Karpas-422 (cell line): Measurements from ENCODE around the gene COL5A3. TPM values are rescaled to one million over a fixed set of nuclear protein-coding genes. Genes with fewer than 3 reads are reported as not detected.
A peak's percentile ranks its signal among the peaks of the same experiment; 100 is the strongest.

Source experiments
- DNase-seq: peaks from one replicate; pipeline ENCODE4 v3.0.0-alpha.2; 2015
- H2AFZ ChIP-seq: fragments of 200-600 bp; sonication (generic); 2 replicates; pipeline ENCODE4 v1.6.1; 2014; ENCODE audit warnings: antibody characterized with exemption, low read length, mixed read lengths
- H3K27ac ChIP-seq: fragments of 200-600 bp; sonication (generic); 2 replicates; pipeline ENCODE4 v1.5.1; 2014; ENCODE audit warnings: mild to moderate bottlenecking, low read length, moderate library complexity
- H3K27me3 ChIP-seq: fragments of 200-600 bp; sonication (generic); 2 replicates; pipeline ENCODE4 v1.6.1; 2014; ENCODE audit warnings: low read length, mixed read lengths
- H3K36me3 ChIP-seq: fragments of 200-600 bp; sonication (generic); 2 replicates; pipeline ENCODE4 v1.6.1; 2014; ENCODE audit warnings: low read length, mixed read lengths; ENCODE audit not compliant: insufficient read depth
- H3K4me1 ChIP-seq: fragments of 200-600 bp; sonication (generic); 2 replicates; pipeline ENCODE4 v1.6.1; 2014; ENCODE audit warnings: mild to moderate bottlenecking, low read length, mixed read lengths
- H3K4me2 ChIP-seq: fragments of 200-600 bp; sonication (generic); 2 replicates; pipeline ENCODE4 v1.6.1; 2014; ENCODE audit warnings: low read length, low read depth, mild to moderate bottlenecking; ENCODE audit not compliant: poor library complexity, severe bottlenecking
- H3K4me3 ChIP-seq: fragments of 200-600 bp; sonication (generic); 2 replicates; pipeline ENCODE4 v1.5.1; 2014; ENCODE audit warnings: mild to moderate bottlenecking, antibody characterized with exemption, low read length, mixed read lengths
- H3K79me2 ChIP-seq: fragments of 200-600 bp; sonication (generic); 2 replicates; pipeline ENCODE4 v1.6.1; 2014; ENCODE audit warnings: mild to moderate bottlenecking, low read length, mixed read lengths
- H3K9ac ChIP-seq: fragments of 200-600 bp; sonication (generic); 2 replicates; pipeline ENCODE4 v1.6.0; 2014; ENCODE audit warnings: low read length
- H3K9me2 ChIP-seq: fragments of 200-600 bp; sonication (generic), shearing (Covaris generic); replicated peaks from 2 replicates; pipeline ENCODE4 v1.6.0; 2014; ENCODE audit warnings: mild to moderate bottlenecking, low read length, moderate library complexity; ENCODE audit not compliant: insufficient read depth
- H3K9me3 ChIP-seq: fragments of 300-700, 200-600 bp; sonication (generic); 2 replicates; pipeline ENCODE4 v1.6.1; 2014; ENCODE audit warnings: low read length, mixed read lengths
- H4K20me1 ChIP-seq: fragments of 200-600 bp; sonication (generic); 2 replicates; pipeline ENCODE4 v1.6.1; 2014; ENCODE audit warnings: mild to moderate bottlenecking, antibody characterized with exemption, low read length, low read depth; ENCODE audit not compliant: insufficient read depth
- total RNA-seq: library from RNA; depleted of rRNA; stranded (reverse); fragments of >200 nt; shearing (Covaris generic); gene quantifications from 2 replicates; pipeline ENCODE4 v1.2.3, GENCODE V29; 2014; ENCODE audit warnings: low replicate concordance

COL5A3 gene
- total RNA-seq, 1 experiment from 2014 or later: not detected

DNA sequence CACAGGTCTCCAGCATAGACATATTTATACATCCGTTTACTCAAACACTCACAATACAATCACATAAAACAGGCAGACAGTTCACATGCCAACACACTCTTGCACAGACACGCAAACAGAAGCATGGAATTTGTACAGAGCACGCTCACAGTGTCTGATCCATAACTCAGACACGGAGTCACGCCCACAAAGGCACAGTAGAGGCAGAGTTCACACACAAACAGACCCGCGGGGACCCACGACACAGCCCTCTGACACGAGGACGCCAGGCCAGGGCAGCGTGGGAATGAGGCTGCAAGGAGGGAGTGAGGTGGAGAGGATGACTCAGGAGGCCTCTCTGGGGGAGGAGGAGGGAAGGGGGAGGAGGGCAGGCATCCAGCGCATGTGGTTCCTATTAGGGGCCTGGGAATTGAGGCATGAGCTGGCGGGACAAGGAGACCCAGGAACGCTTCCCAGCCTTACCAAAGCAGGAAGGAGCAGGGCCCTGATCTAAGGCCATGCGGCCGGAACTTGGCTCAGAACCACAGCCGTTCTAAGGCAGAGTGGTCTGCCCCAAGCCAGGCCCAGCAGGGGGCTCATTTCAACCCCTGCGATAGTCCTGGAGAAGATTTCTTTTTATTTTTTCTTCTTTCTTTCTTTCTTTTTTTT is 64.9 kb downstream of the COL5A3 start:
- H3K4me1 ChIP-seq: no peaks in the 10 kb centered on the region

DNA sequence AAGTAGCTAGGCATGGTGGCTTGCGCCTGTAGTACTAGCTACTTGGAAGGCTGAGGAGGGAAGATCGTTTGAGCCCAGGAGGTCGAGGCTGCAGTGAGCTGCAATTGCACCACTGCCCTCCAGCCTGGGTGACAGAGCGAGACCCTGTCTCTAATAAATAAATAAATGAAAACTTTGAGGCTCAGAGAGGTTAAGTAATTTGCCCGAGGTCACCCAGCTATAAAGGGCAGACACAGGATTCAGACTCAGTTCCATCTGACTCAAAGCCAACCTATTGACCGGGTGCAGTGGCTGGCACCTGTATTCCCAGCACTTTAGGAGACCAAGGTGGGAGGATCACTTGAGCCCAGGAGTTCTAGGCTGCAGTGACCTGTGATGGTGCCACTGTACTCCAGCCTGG is 66.6 kb downstream of the COL5A3 start:
- no peaks in the 10 kb centered on the region for H3K79me2 ChIP-seq
- no peak overlapping the region for H3K27ac ChIP-seq
- H3K4me2 ChIP-seq: no peak overlapping the region
- no peak overlapping the region for H3K9ac ChIP-seq
- H3K9me3 ChIP-seq: peaks cover 5% of the 10 kb centered on the region
- no peaks in the 10 kb centered on the region for H3K27me3 ChIP-seq
- no peak for DNase-seq
- no peaks in the 10 kb centered on the region for H4K20me1 ChIP-seq
- no peak overlapping the region for H3K4me3 ChIP-seq
- H3K4me1 ChIP-seq: no peaks in the 10 kb centered on the region
- H3K9me2 ChIP-seq: no peaks in the 10 kb centered on the region
- H3K36me3 ChIP-seq: no peaks in the 10 kb centered on the region
- no peak overlapping the region for H2AFZ ChIP-seq

More for the DNA sequence above, 64.9 kb downstream of the COL5A3 start:
- H3K9ac ChIP-seq: no peak overlapping the region
- H3K27ac ChIP-seq: no peak overlapping the region
- H3K79me2 ChIP-seq: no peaks in the 10 kb centered on the region
- no peaks in the 10 kb centered on the region for H3K9me2 ChIP-seq
- H2AFZ ChIP-seq: no peak overlapping the region
- H3K4me3 ChIP-seq: no peak overlapping the region
- no peaks in the 10 kb centered on the region for H3K36me3 ChIP-seq
- H3K27me3 ChIP-seq: no peaks in the 10 kb centered on the region
- H3K9me3 ChIP-seq: peaks cover 5% of the 10 kb centered on the region
- H4K20me1 ChIP-seq: no peaks in the 10 kb centered on the region
- no peak for DNase-seq
- no peak overlapping the region for H3K4me2 ChIP-seq

DNA sequence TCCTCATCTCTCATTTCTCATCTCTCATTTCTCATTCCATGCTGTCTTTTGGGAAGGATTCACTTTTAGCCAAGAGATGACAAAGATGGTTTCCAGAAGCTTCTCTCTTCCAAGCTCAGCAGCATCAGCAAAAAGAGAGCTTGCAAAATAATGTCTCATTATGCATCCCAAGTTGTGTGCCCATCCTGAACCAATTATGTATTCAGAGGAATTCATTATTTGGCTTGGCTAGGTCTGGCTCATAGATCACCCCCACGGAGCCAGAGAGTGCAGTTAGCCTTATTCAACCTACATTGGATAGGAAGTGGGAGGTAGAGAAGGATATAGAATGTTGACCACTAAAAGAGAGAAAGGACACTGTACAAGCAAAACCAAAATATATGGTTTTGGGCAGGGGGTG is 68.6 kb downstream of the COL5A3 start:
- Histone ChIP-seq H3K9me3 (peaks cover 5% of the 10 kb centered on the region), H3K27ac (no peak overlapping the region), H3K79me2 (no peaks in the 10 kb centered on the region), H3K9me2 (no peaks in the 10 kb centered on the region), H3K4me3 (no peak overlapping the region), H2AFZ (no peak overlapping the region), H3K27me3 (no peaks in the 10 kb centered on the region), H3K4me2 (no peak overlapping the region), H3K36me3 (no peaks in the 10 kb centered on the region), H3K4me1 (no peaks in the 10 kb centered on the region), H3K9ac (no peak overlapping the region), H4K20me1 (no peaks in the 10 kb centered on the region)
- no peak for DNase-seq

DNA sequence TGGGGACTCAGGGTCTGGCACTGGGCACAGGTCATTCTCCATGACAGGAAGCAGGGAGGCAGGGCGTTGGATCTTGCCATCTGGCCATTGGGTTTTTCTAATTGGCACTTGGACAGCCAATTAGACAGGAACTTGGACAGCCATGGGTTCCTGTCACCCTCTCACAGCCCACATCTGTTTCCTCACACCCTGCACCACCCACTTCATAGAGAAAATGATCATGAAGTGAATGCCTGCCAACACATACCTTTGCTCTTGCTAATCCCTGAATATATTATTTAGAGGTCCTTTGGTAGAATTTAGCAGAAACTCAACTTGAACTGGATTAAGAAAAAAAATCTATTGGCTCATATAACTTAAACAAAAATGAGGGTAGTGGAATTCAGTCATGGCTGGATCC is 69.1 kb downstream of the COL5A3 start:
- Histone ChIP-seq H4K20me1 (no peaks in the 10 kb centered on the region), H3K27ac (no peak overlapping the region), H3K4me3 (no peak overlapping the region), H2AFZ (no peak overlapping the region), H3K27me3 (no peaks in the 10 kb centered on the region), H3K79me2 (no peaks in the 10 kb centered on the region), H3K4me2 (no peak overlapping the region), H3K9ac (no peak overlapping the region), H3K9me2 (no peaks in the 10 kb centered on the region), H3K4me1 (no peaks in the 10 kb centered on the region), H3K36me3 (no peaks in the 10 kb centered on the region), H3K9me3 (peaks cover 5% of the 10 kb centered on the region)
- no peak for DNase-seq

DNA sequence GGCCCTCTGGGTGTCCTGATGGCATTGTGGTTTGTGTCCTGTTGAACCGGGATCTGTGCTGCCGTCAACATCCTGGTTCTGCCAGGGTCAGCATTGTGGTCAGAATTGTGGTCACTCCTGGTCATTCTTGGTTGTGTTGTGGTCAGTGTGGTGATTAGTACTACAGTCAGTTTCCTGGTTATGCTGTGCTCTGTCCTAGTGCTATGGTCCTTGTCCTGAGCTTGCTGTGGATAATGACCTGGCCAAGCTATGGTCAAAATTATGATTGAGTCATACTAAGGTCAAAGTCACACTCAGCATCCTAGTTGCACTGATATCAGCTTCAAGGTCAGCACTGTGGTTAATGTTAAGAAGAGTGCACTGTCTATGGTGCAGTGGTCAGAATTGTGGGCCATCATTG is 69.5 kb downstream of the COL5A3 start:
- Histone ChIP-seq H3K36me3 (no peaks in the 10 kb centered on the region), H2AFZ (no peak overlapping the region), H3K4me2 (no peak overlapping the region), H3K27ac (no peak overlapping the region), H3K4me3 (no peak overlapping the region), H3K27me3 (no peaks in the 10 kb centered on the region), H3K4me1 (no peaks in the 10 kb centered on the region), H3K9me2 (no peaks in the 10 kb centered on the region), H3K9ac (no peak overlapping the region), H3K79me2 (no peaks in the 10 kb centered on the region), H3K9me3 (peaks cover 5% of the 10 kb centered on the region), H4K20me1 (no peaks in the 10 kb centered on the region)
- no peak for DNase-seq

DNA sequence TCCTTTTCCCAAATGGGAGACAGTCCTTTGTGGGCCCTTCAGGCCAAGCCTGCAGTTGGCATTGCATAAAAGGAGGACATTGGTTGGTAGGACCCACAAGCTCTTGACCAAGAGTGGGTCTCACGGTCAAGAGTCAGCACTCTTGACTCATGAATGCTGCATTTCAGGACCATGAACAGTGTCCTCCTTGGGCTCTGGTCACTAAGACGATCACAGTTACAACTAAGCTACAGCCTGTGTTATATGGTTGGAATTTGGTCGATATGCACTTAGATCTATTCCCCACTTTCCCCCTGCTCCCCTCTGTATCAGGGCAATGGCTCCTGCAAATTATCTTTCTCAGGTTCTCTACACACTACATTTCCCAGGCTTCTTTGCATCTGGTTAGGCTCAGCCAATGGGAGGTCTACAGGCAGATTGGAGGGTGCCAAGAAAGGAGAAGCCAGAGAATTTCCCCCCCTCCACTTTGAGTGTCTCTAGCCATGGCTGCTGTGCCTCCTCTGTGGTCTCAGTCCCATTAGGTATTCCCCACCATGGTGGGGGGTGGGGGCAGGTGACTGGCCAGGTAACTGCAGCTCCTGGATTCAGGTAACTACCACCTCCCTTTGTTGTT is 70.9 kb downstream of the COL5A3 start:
- no peaks in the 10 kb centered on the region for H3K36me3 ChIP-seq
- H3K9ac ChIP-seq: no peak overlapping the region
- no peaks in the 10 kb centered on the region for H4K20me1 ChIP-seq
- no peaks in the 10 kb centered on the region for H3K79me2 ChIP-seq
- no peak overlapping the region for H2AFZ ChIP-seq
- no peak overlapping the region for H3K4me2 ChIP-seq
- no peak overlapping the region for H3K27ac ChIP-seq
- peak; percentile 57 for DNase-seq
- no peaks in the 10 kb centered on the region for H3K27me3 ChIP-seq
- H3K4me3 ChIP-seq: no peak overlapping the region
- H3K9me2 ChIP-seq: no peaks in the 10 kb centered on the region
- H3K9me3 ChIP-seq: peaks cover 5% of the 10 kb centered on the region
- no peaks in the 10 kb centered on the region for H3K4me1 ChIP-seq

DNA sequence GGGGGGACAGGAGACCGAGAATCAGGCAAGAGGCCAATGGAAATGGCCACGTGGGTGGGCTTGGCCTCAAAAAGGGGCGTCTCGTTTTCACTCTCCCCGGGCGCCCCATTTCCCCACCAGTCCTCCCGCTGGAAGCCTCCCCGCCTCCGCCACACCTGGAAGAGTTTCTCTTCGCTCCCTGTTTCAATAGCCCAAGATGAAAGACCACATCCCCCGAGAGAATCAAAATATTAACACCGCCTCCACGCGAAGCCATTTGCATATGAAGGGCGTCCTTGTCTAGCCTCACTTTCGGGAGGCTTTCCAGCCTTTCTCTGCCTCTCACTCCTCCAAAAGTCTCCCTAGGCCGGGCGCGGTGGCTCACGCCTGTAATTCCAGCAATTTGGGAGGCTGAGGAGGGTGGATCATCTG is 73.3 kb downstream of the COL5A3 start:
- Histone ChIP-seq H3K36me3 (no peaks in the 10 kb centered on the region), H3K4me1 (no peaks in the 10 kb centered on the region), H3K27me3 (no peaks in the 10 kb centered on the region), H3K9me3 (peaks cover 3% of the 10 kb centered on the region), H3K79me2 (no peaks in the 10 kb centered on the region), H2AFZ (no peak overlapping the region), H4K20me1 (no peaks in the 10 kb centered on the region), H3K9me2 (no peaks in the 10 kb centered on the region), H3K9ac (no peak overlapping the region), H3K4me3 (no peak overlapping the region), H3K27ac (no peak overlapping the region), H3K4me2 (no peak overlapping the region)
- DNase-seq: peak; percentile 64

DNA sequence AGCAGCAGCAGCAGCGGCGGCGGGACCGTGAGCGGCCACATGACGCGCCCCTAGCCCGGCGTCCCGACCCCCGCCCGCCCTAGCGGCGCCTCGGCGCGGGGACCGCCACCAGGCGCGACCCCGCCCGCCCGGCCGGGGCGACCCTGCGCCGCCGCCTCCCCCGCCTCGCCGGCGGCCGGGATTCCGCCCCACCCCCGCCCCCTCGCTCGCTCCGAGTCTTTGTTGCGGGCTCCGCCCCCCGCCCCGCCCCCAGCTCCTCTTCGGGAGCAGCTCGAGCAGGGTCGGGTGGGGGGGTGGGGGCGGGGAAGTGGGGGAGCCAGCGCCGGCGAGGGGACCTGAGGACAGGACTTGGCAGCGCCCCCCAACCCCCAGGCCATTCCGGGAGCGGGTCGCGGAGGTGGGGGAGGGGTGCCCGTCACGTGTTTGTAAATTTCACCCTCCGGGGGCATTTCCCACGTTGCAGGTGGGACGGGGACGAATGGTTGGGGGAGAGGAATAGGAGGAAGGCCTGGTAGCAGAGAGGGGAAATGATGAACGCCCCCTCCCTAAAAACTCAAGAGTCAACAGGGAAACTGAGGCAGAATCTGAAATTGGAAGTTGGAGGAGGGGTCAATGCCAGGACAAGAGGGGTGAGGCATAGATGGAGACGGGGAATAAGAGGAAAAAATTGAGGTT is 73.8 kb downstream of the COL5A3 start, which contains the start of gene OLFM2:
TSS of gene OLFM2 (minus strand) at position 190 of the 675 bp plus-strand sequence. CDS start at position 41, 149 bp downstream.
- Histone ChIP-seq H3K4me3 (no peak within 1 kb of the TSS), H2AFZ (no peak within 1 kb of the TSS), H3K9ac (no peak within 1 kb of the TSS), H3K9me3 (no peaks in the 10 kb centered on the region), H3K4me1 (no peaks in the 10 kb centered on the region), H3K79me2 (no peaks in the 10 kb centered on the region), H3K36me3 (no peaks in the 10 kb centered on the region), H4K20me1 (no peaks in the 10 kb centered on the region), H3K4me2 (no peak within 1 kb of the TSS), H3K9me2 (no peaks in the 10 kb centered on the region), H3K27ac (no peak within 1 kb of the TSS), H3K27me3 (no peaks in the 10 kb centered on the region)
- DNase-seq: no peak
